IMR-90 (cell line): Measurements from ENCODE around the gene KIAA0825. TPM values are rescaled to one million over a fixed set of nuclear protein-coding genes. Genes with fewer than 3 reads are reported as not detected.

Experiments used
- ATAC-seq: fragments of 200-7000 bp; cut with Tn5 transposase; 2 replicates; pipeline ENCODE4 v1.9.1; 2020; ENCODE audit warnings: low read depth, mild to moderate bottlenecking, moderate library complexity
- BruUV-seq: library from RNA; stranded (reverse); fragments of 400-500 nt; replicated peaks from 2 replicates; lab custom pipeline; 2021; lab: Mats Ljungman, UMichigan
- CTCF ChIA-PET: fragments of 300-600 bp; formaldehyde crosslinking; extraction: SDS; loops from one replicate; lab custom pipeline; 2021; ENCODE audit warnings: antibody characterized with exemption; lab: Yijun Ruan, JAX
- POLR2A ChIA-PET: fragments of 300-600 bp; sonication (Branson Sonifier 250); formaldehyde crosslinking; loops from one replicate; lab custom pipeline; 2022; ENCODE audit warnings: antibody characterized with exemption; ENCODE audit not compliant: unreplicated experiment; lab: Charles Lee
- DNase-seq: peaks from one replicate; pipeline ENCODE4 v3.0.0; 2013
- H2AFZ ChIP-seq: replicated peaks from 2 replicates; pipeline ENCODE3; 2013; ENCODE audit warnings: low read length, mild to moderate bottlenecking; ENCODE audit not compliant: poor library complexity
- H2AK5ac ChIP-seq: 2 replicates; pipeline ENCODE4 v1.6.1; 2013; ENCODE audit warnings: low read depth, low read length, inconsistent platforms
- H2AK9ac ChIP-seq: replicated peaks from 2 replicates; pipeline ENCODE3; 2013; ENCODE audit warnings: mild to moderate bottlenecking, low read depth, low read length, moderate library complexity; ENCODE audit not compliant: poor library complexity
- H2BK120ac ChIP-seq: 2 replicates; pipeline ENCODE4 v1.6.1; 2013; ENCODE audit warnings: low read depth, low read length, inconsistent platforms
- H2BK15ac ChIP-seq: 3 replicates; pipeline ENCODE4 v1.6.1; 2013; ENCODE audit warnings: low read depth, low read length, inconsistent platforms
- H2BK20ac ChIP-seq: 2 replicates; pipeline ENCODE4 v1.6.1; 2013; ENCODE audit warnings: low read depth, mild to moderate bottlenecking, inconsistent platforms, low read length, moderate library complexity
- H2BK5ac ChIP-seq: 2 replicates; pipeline ENCODE4 v1.6.1; 2013; ENCODE audit warnings: mild to moderate bottlenecking, low read depth, low read length, inconsistent platforms; ENCODE audit not compliant: poor library complexity, severe bottlenecking
- H3K14ac ChIP-seq: replicated peaks from 2 replicates; pipeline ENCODE4 v1.6.1; 2013; ENCODE audit warnings: low read depth, low read length, inconsistent platforms
- H3K18ac ChIP-seq: 2 replicates; pipeline ENCODE4 v1.6.1; 2013; ENCODE audit warnings: low read depth, low read length, control low read depth
- H3K23ac ChIP-seq: 2 replicates; pipeline ENCODE4 v1.6.1; 2013; ENCODE audit warnings: low read depth, low read length, inconsistent platforms
- H3K27ac ChIP-seq: 2 replicates; pipeline ENCODE4 v1.5.1; 2013; ENCODE audit warnings: mild to moderate bottlenecking, control low read depth, low read length; ENCODE audit not compliant: insufficient read depth
- H3K27me3 ChIP-seq: 2 replicates; pipeline ENCODE4 v1.6.1; 2013; ENCODE audit warnings: low read length; ENCODE audit not compliant: control insufficient read depth, insufficient read depth
- H3K36me3 ChIP-seq: 2 replicates; pipeline ENCODE4 v1.6.1; 2013; ENCODE audit warnings: low read length, mixed read lengths; ENCODE audit not compliant: control insufficient read depth, insufficient read depth
- H3K4ac ChIP-seq: 2 replicates; pipeline ENCODE4 v1.6.1; 2013; ENCODE audit warnings: low read depth, low read length, inconsistent platforms
- H3K4me1 ChIP-seq: 2 replicates; pipeline ENCODE4 v1.6.1; 2013; ENCODE audit warnings: low read length, mixed read lengths; ENCODE audit not compliant: control insufficient read depth, insufficient read depth
- H3K4me2 ChIP-seq: 2 replicates; pipeline ENCODE4 v1.6.1; 2013; ENCODE audit warnings: low read depth, mild to moderate bottlenecking, control low read depth, low read length, moderate library complexity
- H3K4me3 ChIP-seq: 2 replicates; pipeline ENCODE4 v1.5.1; 2013; ENCODE audit warnings: low read depth, mild to moderate bottlenecking, control low read depth, low read length, moderate library complexity; ENCODE audit not compliant: insufficient read depth
- H3K56ac ChIP-seq: 2 replicates; pipeline ENCODE4 v1.6.1; 2013; ENCODE audit warnings: low read length, inconsistent platforms; ENCODE audit not compliant: insufficient read depth; ENCODE audit errors: extremely low read depth
- H3K79me1 ChIP-seq, 2 experiments: 2 replicates each; pipeline ENCODE4 v1.6.1; 2013; ENCODE audit warnings: low read length in 2 of 2, inconsistent platforms in 1 of 2, low read depth in 1 of 2
- H3K9ac ChIP-seq: 2 replicates; pipeline ENCODE4 v1.6.1; 2013; ENCODE audit warnings: low read depth, low read length, control low read depth
- H3K9me1 ChIP-seq: 2 replicates; pipeline ENCODE4 v1.6.1; 2013; ENCODE audit warnings: low read length, inconsistent platforms; ENCODE audit not compliant: insufficient read depth
- H3K9me3 ChIP-seq: 2 replicates; pipeline ENCODE4 v1.6.1; 2013; ENCODE audit warnings: low read length; ENCODE audit not compliant: control insufficient read depth, insufficient read depth
- H4K20me1 ChIP-seq: 2 replicates; pipeline ENCODE4 v1.6.1; 2013; ENCODE audit warnings: low read length, inconsistent platforms; ENCODE audit not compliant: insufficient read depth
- H4K5ac ChIP-seq: 2 replicates; pipeline ENCODE4 v1.6.1; 2013; ENCODE audit warnings: mild to moderate bottlenecking, low read depth, low read length, control low read depth
- H4K8ac ChIP-seq, 2 experiments: 2 replicates each; pipeline ENCODE4 v1.6.1; 2013; ENCODE audit warnings: low read depth in 2 of 2, low read length in 2 of 2, control low read depth in 1 of 2, inconsistent platforms in 1 of 2
- H4K91ac ChIP-seq: 2 replicates; pipeline ENCODE4 v1.6.1; 2013; ENCODE audit warnings: low read depth, low read length, inconsistent platforms; ENCODE audit not compliant: insufficient read depth
- BHLHE40 ChIP-seq: fragments of 150-350 bp; IDR thresholded peaks from 2 replicates; pipeline ENCODE4 v1.6.1; 2016; ENCODE audit warnings: mild to moderate bottlenecking, low read depth, low read length
- CEBPB ChIP-seq: IDR thresholded peaks from 2 replicates; pipeline ENCODE4 v1.6.1; 2012; ENCODE audit warnings: low read depth, low read length, improper control_type of control experiment
- CHD1 ChIP-seq: IDR thresholded peaks from 2 replicates; pipeline ENCODE4 v1.6.1; 2012; ENCODE audit warnings: low read depth, low read length, improper control_type of control experiment
- ELK1 ChIP-seq: fragments of 150-350 bp; IDR thresholded peaks from 2 replicates; pipeline ENCODE4 v1.6.1; 2016; ENCODE audit warnings: low read depth, mild to moderate bottlenecking, low read length, moderate library complexity, borderline replicate concordance
- FOS ChIP-seq: fragments of 150-350 bp; IDR thresholded peaks from 2 replicates; pipeline ENCODE4 v1.6.1; 2016; ENCODE audit warnings: low read depth, low read length
- MAFK ChIP-seq: IDR thresholded peaks from 2 replicates; pipeline ENCODE4 v1.6.1; 2012; ENCODE audit warnings: low read depth, low read length, improper control_type of control experiment
- MAZ ChIP-seq: IDR thresholded peaks from 2 replicates; pipeline ENCODE4 v1.6.1; 2012; ENCODE audit warnings: low read depth, mild to moderate bottlenecking, low read length, improper control_type of control experiment, moderate library complexity, borderline replicate concordance
- MXI1 ChIP-seq: IDR thresholded peaks from 2 replicates; pipeline ENCODE4 v1.6.1; 2012; ENCODE audit warnings: low read depth, mild to moderate bottlenecking, low read length, moderate library complexity, borderline replicate concordance
- NFE2L2 ChIP-seq: fragments of 150-350 bp; IDR thresholded peaks from 2 replicates; pipeline ENCODE4 v1.6.1; 2016; ENCODE audit warnings: low read depth, mild to moderate bottlenecking, low read length
- POLR2A ChIP-seq: IDR thresholded peaks from 2 replicates; pipeline ENCODE4 v1.6.1; 2012; ENCODE audit warnings: mild to moderate bottlenecking, low read depth, low read length
- RAD21 ChIP-seq: IDR thresholded peaks from 2 replicates; pipeline ENCODE4 v1.6.1; 2012; ENCODE audit warnings: low read length, improper control_type of control experiment
- RCOR1 ChIP-seq: IDR thresholded peaks from 2 replicates; pipeline ENCODE4 v1.6.1; 2012; ENCODE audit warnings: mild to moderate bottlenecking, low read length, improper control_type of control experiment; ENCODE audit not compliant: insufficient replicate concordance
- RFX5 ChIP-seq: IDR thresholded peaks from 2 replicates; pipeline ENCODE4 v1.8.0; 2012; ENCODE audit warnings: low read depth, mild to moderate bottlenecking, low read length, moderate library complexity
- SMC3 ChIP-seq: fragments of 150-350 bp; IDR thresholded peaks from 2 replicates; pipeline ENCODE4 v1.6.1; 2016; ENCODE audit warnings: low read depth, mild to moderate bottlenecking, antibody characterized with exemption, low read length, moderate library complexity
- WGBS, 2 experiments: methylation state at CpG; one replicate each; pipeline versions ENCODE4 v1.1.5 to v1.1.7; 2013; ENCODE audit warnings: missing lambda C conversion rate in 2 of 2; ENCODE audit not compliant: insufficient read length in 1 of 2; ENCODE audit errors: extremely low coverage in 2 of 2; 5-methylcytosine and 5-hydroxymethylcytosine counted together
- dilution Hi-C: fragments of 300-500 bp; cut with HindIII; formaldehyde crosslinking; loops from one replicate; pipeline ENCODE4 v1.14.3; 2018; ENCODE audit warnings: low sequenced_read_pairs; ENCODE audit not compliant: unreplicated experiment
- in situ Hi-C: fragments of 300-500 bp; cut with MboI; formaldehyde crosslinking; loops from 3 replicates; pipeline ENCODE4 v1.14.3; 2019; ENCODE audit warnings: low sequenced_read_pairs, inconsistent platforms, mixed read lengths
- intact Hi-C: fragments of 100-400 bp; cut with micrococcal nuclease; formaldehyde crosslinking; loops from 2 replicates; pipeline ENCODE4 v1.10.0; 2022
- polyA plus RNA-seq, 3 experiments: library from polyadenylated mRNA; depleted of rRNA; stranded (reverse); fragments of >200 nt; gene quantifications; 2 replicates each; pipeline ENCODE4 v1.2.3, GENCODE V29; 2012; ENCODE audit warnings: low replicate concordance in 1 of 3
- total RNA-seq: library from RNA; depleted of rRNA; stranded (reverse); fragments of >200 nt; gene quantifications from 2 replicates; pipeline ENCODE4 v1.2.3, GENCODE V29; 2012
- TF ChIP-seq, protein P1 (sequence below): fragments of 150-350 bp; IDR thresholded peaks from 2 replicates; pipeline ENCODE4 v1.6.1; 2017; ENCODE audit warnings: mild to moderate bottlenecking, antibody characterized with exemption, low read length, low read depth
- TF ChIP-seq, protein P2 (sequence below): conservative IDR thresholded peaks from 2 replicates; pipeline ENCODE4 v1.5.1; 2012; ENCODE audit warnings: mild to moderate bottlenecking, low read depth, low read length, improper control_type of control experiment

The KIAA0825 gene
- total and polyA plus RNA-seq, 2 of the 4 experiments (the other 2 are of a cell fraction), result 0.46 to 1.8 TPM

DNA sequence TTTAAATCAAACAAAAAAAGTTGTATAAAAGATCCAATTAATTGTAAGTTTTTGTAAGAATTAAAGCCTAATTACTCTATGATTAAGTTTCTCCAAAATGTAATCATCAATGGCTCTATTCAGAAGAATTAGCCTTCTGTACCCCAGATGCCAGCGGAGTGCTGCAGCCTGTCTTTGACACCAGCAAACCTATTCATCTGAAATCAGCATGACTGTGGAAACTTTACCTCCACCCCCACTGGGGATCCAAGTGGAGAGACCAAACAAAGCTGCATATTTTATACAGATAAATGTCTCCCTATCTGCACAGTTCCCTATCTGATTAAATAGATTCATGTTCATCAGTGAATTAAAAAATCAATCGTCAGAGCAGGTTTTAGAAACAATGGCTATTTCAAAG, 426.8 kb downstream of the KIAA0825 start:
- TF ChIP-seq RCOR1 (no peak), SMC3 (no peak), ELK1 (no peak), POLR2A (no peak), NFE2L2 (no peak), RFX5 (no peak), MXI1 (no peak), FOS (no peak), CHD1 (no peak), RAD21 (no peak), MAFK (no peak), CEBPB (no peak), MAZ (no peak), BHLHE40 (no peak)
- TF ChIP-seq, protein P1, sequence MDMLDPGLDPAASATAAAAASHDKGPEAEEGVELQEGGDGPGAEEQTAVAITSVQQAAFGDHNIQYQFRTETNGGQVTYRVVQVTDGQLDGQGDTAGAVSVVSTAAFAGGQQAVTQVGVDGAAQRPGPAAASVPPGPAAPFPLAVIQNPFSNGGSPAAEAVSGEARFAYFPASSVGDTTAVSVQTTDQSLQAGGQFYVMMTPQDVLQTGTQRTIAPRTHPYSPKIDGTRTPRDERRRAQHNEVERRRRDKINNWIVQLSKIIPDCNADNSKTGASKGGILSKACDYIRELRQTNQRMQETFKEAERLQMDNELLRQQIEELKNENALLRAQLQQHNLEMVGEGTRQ, result no peak
- TF ChIP-seq, protein P2, sequence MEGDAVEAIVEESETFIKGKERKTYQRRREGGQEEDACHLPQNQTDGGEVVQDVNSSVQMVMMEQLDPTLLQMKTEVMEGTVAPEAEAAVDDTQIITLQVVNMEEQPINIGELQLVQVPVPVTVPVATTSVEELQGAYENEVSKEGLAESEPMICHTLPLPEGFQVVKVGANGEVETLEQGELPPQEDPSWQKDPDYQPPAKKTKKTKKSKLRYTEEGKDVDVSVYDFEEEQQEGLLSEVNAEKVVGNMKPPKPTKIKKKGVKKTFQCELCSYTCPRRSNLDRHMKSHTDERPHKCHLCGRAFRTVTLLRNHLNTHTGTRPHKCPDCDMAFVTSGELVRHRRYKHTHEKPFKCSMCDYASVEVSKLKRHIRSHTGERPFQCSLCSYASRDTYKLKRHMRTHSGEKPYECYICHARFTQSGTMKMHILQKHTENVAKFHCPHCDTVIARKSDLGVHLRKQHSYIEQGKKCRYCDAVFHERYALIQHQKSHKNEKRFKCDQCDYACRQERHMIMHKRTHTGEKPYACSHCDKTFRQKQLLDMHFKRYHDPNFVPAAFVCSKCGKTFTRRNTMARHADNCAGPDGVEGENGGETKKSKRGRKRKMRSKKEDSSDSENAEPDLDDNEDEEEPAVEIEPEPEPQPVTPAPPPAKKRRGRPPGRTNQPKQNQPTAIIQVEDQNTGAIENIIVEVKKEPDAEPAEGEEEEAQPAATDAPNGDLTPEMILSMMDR, result no peak
- POLR2A ChIA-PET, result interaction anchor here (0.7 kb wide), 1 partner anchor 296 kb away, joined by 3 read pairs; no protein-coding TSS in a partner anchor

More for the DNA sequence above, 426.8 kb downstream of the KIAA0825 start:
- intact Hi-C loops, result no loop called here
- CTCF ChIA-PET, result interaction anchor here (0.6 to 0.9 kb wide), 2 partner anchors 12 to 820 kb away, joined by 3 read pairs; no protein-coding TSS in a partner anchor
- H3K9me3 ChIP-seq, result no peaks in the 10 kb centered on the region
- dilution Hi-C loops, result no loop called here
- ATAC-seq (no peak), DNase-seq (no peak)
- H3K23ac ChIP-seq, result no peak overlapping the region
- H3K4me3 ChIP-seq, result no peak overlapping the region
- H4K5ac ChIP-seq, result no peak overlapping the region
- no peaks in the 10 kb centered on the region for H4K20me1 ChIP-seq
- H3K4me1 ChIP-seq, result no peaks in the 10 kb centered on the region
- BruUV-seq, result no TSS peak
- H2AK9ac ChIP-seq, result no peak overlapping the region
- H3K4me2 ChIP-seq, result no peak overlapping the region
- no peak overlapping the region for H3K27ac ChIP-seq
- H3K4ac ChIP-seq, result no peak overlapping the region
- H3K18ac ChIP-seq, result no peak overlapping the region
- H3K14ac ChIP-seq, result no peak overlapping the region
- H3K27me3 ChIP-seq, result no peaks in the 10 kb centered on the region; the same call in 1 of the 2 replicates
- in situ Hi-C loops, result no loop called here
- H2BK120ac ChIP-seq, result no peak overlapping the region
- H2BK20ac ChIP-seq, result no peak overlapping the region
- H2AFZ ChIP-seq, result no peak overlapping the region
- no peak overlapping the region for H3K9ac ChIP-seq
- no peak overlapping the region for H4K8ac ChIP-seq
- WGBS, 2 experiments, result no CpG with 5 or more reads among the region's 2 CpGs
- no peak overlapping the region for H4K91ac ChIP-seq
- H3K36me3 ChIP-seq, result no peaks in the 10 kb centered on the region
- no peak overlapping the region for H3K56ac ChIP-seq
- H3K79me1 ChIP-seq, result no peaks in the 10 kb centered on the region
- H2AK5ac ChIP-seq, result no peak overlapping the region
- no peak overlapping the region for H2BK15ac ChIP-seq
- H2BK5ac ChIP-seq, result no peak overlapping the region
- no peaks in the 10 kb centered on the region for H3K9me1 ChIP-seq
